Liver (tissue), 9 donors: Measurements from ENCODE around the gene PATJ. TPM values are rescaled to one million over a fixed set of nuclear protein-coding genes. Genes with fewer than 3 reads are reported as not detected.
"Not testable (repeated sequence)": the region's sequence is repeated elsewhere in the genome, so short reads cannot be mapped to it uniquely, and the experiment has no call there.

ENCODE experiments used
- DNase-seq: peaks from one replicate; pipeline ENCODE4 v3.0.0-alpha.2; 2017; ENCODE audit warnings: low spot score
- H3K27ac ChIP-seq, 2 donors: one replicate each; pipeline ENCODE4 v1.7.0; 2013; ENCODE audit warnings: inconsistent platforms in 2 of 2, low read length in 2 of 2, control low read depth in 1 of 2, low read depth in 1 of 2, mild to moderate bottlenecking in 1 of 2
- H3K27me3 ChIP-seq, 4 donors: one replicate each; pipeline versions ENCODE4 v1.6.1 to v1.7.0; 2013; ENCODE audit warnings: low read length in 3 of 4, inconsistent platforms in 1 of 4, mild to moderate bottlenecking in 1 of 4, moderate library complexity in 1 of 4; ENCODE audit not compliant: control insufficient read depth in 4 of 4, insufficient read depth in 4 of 4
- H3K36me3 ChIP-seq, 4 donors: one replicate each; pipeline versions ENCODE4 v1.6.1 to v1.7.0; 2013; ENCODE audit warnings: low read length in 3 of 4, mild to moderate bottlenecking in 3 of 4, low read depth in 1 of 4, moderate library complexity in 1 of 4; ENCODE audit not compliant: control insufficient read depth in 4 of 4, insufficient read depth in 3 of 4
- H3K4me1 ChIP-seq, 4 donors: one replicate each; pipeline versions ENCODE4 v1.6.1 to v1.7.0; 2013; ENCODE audit warnings: low read length in 3 of 4, mild to moderate bottlenecking in 3 of 4, moderate library complexity in 1 of 4; ENCODE audit not compliant: control insufficient read depth in 4 of 4, insufficient read depth in 4 of 4
- H3K4me3 ChIP-seq, 3 donors: one replicate each; pipeline versions ENCODE4 v1.6.1 to v1.7.0; 2013; ENCODE audit warnings: low read length in 3 of 3, control low read depth in 1 of 3, low read depth in 1 of 3, mild to moderate bottlenecking in 1 of 3
- H3K9ac ChIP-seq, 2 donors: one replicate each; pipeline ENCODE4 v1.7.0; 2013; ENCODE audit warnings: low read length in 2 of 2, mild to moderate bottlenecking in 2 of 2, moderate library complexity in 2 of 2, control low read depth in 1 of 2, low read depth in 1 of 2
- H3K9me3 ChIP-seq, 4 donors: one replicate each; pipeline versions ENCODE4 v1.6.1 to v1.7.0; 2013; ENCODE audit warnings: low read length in 3 of 4; ENCODE audit not compliant: control insufficient read depth in 4 of 4
- ATF3 ChIP-seq: IDR thresholded peaks from 2 replicates; pipeline ENCODE4 v1.6.1; 2016; ENCODE audit warnings: antibody characterized with exemption
- EGR1 ChIP-seq, 2 donors: IDR thresholded peaks; 2 replicates each; pipeline ENCODE4 v1.6.1; 2016 to 2018; ENCODE audit warnings: antibody characterized with exemption in 2 of 2, low read depth in 2 of 2
- FOXA1 ChIP-seq: IDR thresholded peaks from 2 replicates; pipeline ENCODE4 v1.6.1; 2016; ENCODE audit warnings: antibody characterized with exemption
- FOXA2 ChIP-seq: IDR thresholded peaks from 2 replicates; pipeline ENCODE4 v1.6.1; 2016; ENCODE audit warnings: antibody characterized with exemption
- GABPA ChIP-seq, 2 donors: IDR thresholded peaks in 1 of 2; conservative IDR thresholded peaks in 1 of 2; 2 replicates each; pipeline ENCODE4 v1.6.1; 2016; ENCODE audit warnings: antibody characterized with exemption in 2 of 2, mild to moderate bottlenecking in 1 of 2, moderate library complexity in 1 of 2
- HNF4G ChIP-seq: IDR thresholded peaks from 2 replicates; pipeline ENCODE4 v1.6.1; 2016; ENCODE audit warnings: antibody characterized with exemption
- JUND ChIP-seq, 2 donors: IDR thresholded peaks; 2 replicates each; pipeline ENCODE4 v1.6.1; 2016; ENCODE audit warnings: antibody characterized with exemption in 2 of 2
- NR2F2 ChIP-seq: IDR thresholded peaks from 2 replicates; pipeline ENCODE4 v1.6.1; 2016; ENCODE audit warnings: antibody characterized with exemption
- RAD21 ChIP-seq, 2 donors: IDR thresholded peaks; 2 replicates each; pipeline ENCODE4 v1.6.1; 2016; ENCODE audit warnings: antibody characterized with exemption in 2 of 2, mild to moderate bottlenecking in 2 of 2
- RXRA ChIP-seq, 2 donors: IDR thresholded peaks; 2 replicates each; pipeline ENCODE4 v1.6.1; 2017 to 2018; ENCODE audit warnings: antibody characterized with exemption in 2 of 2, mild to moderate bottlenecking in 1 of 2
- TAF1 ChIP-seq: conservative IDR thresholded peaks from 2 replicates; pipeline ENCODE4 v1.6.1; 2016; ENCODE audit warnings: antibody characterized with exemption, mild to moderate bottlenecking
- YY1 ChIP-seq: IDR thresholded peaks from 2 replicates; pipeline ENCODE4 v1.6.1; 2016; ENCODE audit warnings: antibody characterized with exemption, mild to moderate bottlenecking
- WGBS: extraction: QIAGEN DNeasy Blood & Tissue Kit; methylation state at CpG from one replicate; pipeline ENCODE4 v1.1.7; 2013; 5-methylcytosine and 5-hydroxymethylcytosine counted together
- polyA plus RNA-seq, 2 donors: library from polyadenylated mRNA; stranded (reverse) in 1 of 2; unstranded in 1 of 2; fragments of 200-250 nt in 1 of 2; fragments of >200 nt in 1 of 2; fragmentation: Nextera tagmentation in 1 of 2; extraction: Ambion mirVana in 1 of 2; gene quantifications; one replicate each; pipeline versions ENCODE4 v1.2.1 to v1.2.3, GENCODE V29; 2013 to 2015
- total RNA-seq, 2 donors: library from RNA; depleted of rRNA; stranded (reverse); fragments of >200 nt; gene quantifications; one replicate each; pipeline ENCODE4 v1.2.3, GENCODE V29; 2014
- TF ChIP-seq, protein P1 (sequence below): IDR thresholded peaks from 2 replicates; pipeline ENCODE4 v1.6.1; 2016; ENCODE audit warnings: antibody characterized with exemption
- TF ChIP-seq, protein P2 (sequence below): IDR thresholded peaks from 2 replicates; pipeline ENCODE4 v1.6.1; 2016; ENCODE audit warnings: antibody characterized with exemption
- TF ChIP-seq, protein P3 (sequence below): fragments of 150-350 bp; IDR thresholded peaks from 2 replicates; pipeline ENCODE4 v1.5.1; 2017; ENCODE audit warnings: improper control_type of control experiment, low read depth, low read length; ENCODE audit not compliant: missing input control
- donor health status: healthy.
- donor health status: healthy.
- donor health status: healthy.
- donor health status: healthy.
- donor health status: healthy.

The PATJ gene
- total and polyA plus RNA-seq, 4 donors: 5.7 to 29.8 (median 9.0) TPM

- WGBS: 75% methylated on average over 3 of the region's 3 CpGs
- peaks cover 0 to 22% (median 10%) of the 10 kb centered on the region in 4 donors for H3K4me1 ChIP-seq
- no peak for TF ChIP-seq JUND (IDR thresholded peaks at IDR 0.05)
- no peak for TF ChIP-seq EGR1 (IDR thresholded peaks at IDR 0.05; ENCODE audit: low read depth in 2 of 2)
- no peak for TF ChIP-seq FOXA1
- TF ChIP-seq TAF1: no peak
- TF ChIP-seq ATF3: no peak
- no peak for TF ChIP-seq GABPA (IDR thresholded peaks at IDR 0.05 in 1 of 2, conservative IDR thresholded peaks at IDR 0.05 in 1 of 2)
- no peak for TF ChIP-seq RAD21 (IDR thresholded peaks at IDR 0.05)
- TF ChIP-seq, protein P1, sequence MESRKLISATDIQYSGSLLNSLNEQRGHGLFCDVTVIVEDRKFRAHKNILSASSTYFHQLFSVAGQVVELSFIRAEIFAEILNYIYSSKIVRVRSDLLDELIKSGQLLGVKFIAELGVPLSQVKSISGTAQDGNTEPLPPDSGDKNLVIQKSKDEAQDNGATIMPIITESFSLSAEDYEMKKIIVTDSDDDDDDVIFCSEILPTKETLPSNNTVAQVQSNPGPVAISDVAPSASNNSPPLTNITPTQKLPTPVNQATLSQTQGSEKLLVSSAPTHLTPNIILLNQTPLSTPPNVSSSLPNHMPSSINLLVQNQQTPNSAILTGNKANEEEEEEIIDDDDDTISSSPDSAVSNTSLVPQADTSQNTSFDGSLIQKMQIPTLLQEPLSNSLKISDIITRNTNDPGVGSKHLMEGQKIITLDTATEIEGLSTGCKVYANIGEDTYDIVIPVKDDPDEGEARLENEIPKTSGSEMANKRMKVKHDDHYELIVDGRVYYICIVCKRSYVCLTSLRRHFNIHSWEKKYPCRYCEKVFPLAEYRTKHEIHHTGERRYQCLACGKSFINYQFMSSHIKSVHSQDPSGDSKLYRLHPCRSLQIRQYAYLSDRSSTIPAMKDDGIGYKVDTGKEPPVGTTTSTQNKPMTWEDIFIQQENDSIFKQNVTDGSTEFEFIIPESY: no peak
- no peak for TF ChIP-seq FOXA2
- H3K9me3 ChIP-seq: no peaks in the 10 kb centered on the region
- no peak overlapping the region for H3K9ac ChIP-seq
- no peaks in the 10 kb centered on the region for H3K27me3 ChIP-seq
- DNase-seq: no peak
- no peak overlapping the region for H3K4me3 ChIP-seq
- H3K27ac ChIP-seq: no peak overlapping the region
- no peaks in the 10 kb centered on the region for H3K36me3 ChIP-seq
These were observed 14.7 kb upstream of the PATJ start for GRCh38 chr1:61727544-61727943.

DNA sequence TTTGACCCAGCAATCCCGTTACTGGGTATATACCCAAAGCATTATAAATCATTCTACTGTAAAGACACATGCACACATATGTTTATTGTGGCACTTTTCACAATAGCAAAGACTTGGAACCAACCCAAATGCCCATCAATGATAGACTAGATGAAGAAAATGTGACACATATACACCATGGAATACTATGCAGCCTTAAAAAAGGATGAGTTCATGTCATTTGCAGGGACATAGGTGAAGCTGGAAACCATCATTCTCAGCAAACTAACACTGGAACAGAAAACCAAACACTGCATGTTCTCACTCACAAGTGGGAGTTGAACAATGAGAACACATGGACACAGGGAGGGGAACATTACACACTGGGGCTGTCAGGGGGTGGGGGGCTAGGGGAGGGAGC, 11.6 kb upstream of the PATJ start:
- not testable (repeated sequence) for H3K4me3 ChIP-seq, H3K36me3 ChIP-seq, H3K27ac ChIP-seq, H3K4me1 ChIP-seq, DNase-seq, H3K9me3 ChIP-seq, H3K9ac ChIP-seq, H3K27me3 ChIP-seq
- WGBS: 0% methylated on average over 1 of the region's 1 CpG

DNA sequence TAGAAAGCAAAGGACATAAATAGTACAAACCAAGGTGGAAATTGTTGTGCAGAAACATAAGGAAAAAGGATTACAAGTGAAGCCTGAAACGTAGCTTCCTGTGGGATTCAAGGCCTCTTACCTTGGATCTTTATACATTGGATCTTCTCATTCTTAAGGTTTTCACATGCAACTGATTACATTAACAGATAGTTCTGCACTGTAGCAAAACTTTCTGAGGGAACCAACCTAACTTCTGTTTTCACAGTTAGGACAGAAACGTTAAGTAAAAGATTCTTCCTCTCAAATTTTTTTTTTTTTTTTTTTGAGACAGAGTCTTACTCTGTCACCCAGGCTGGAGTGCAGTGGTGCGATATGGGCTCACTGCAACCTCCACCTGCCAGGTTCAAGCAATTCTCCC, 9.6 kb upstream of the PATJ start:
- Histone ChIP-seq H3K36me3 (no peaks in the 10 kb centered on the region), H3K27ac (no peak overlapping the region), H3K9ac (no peak overlapping the region), H3K4me1 (peaks cover 0 to 3% (median 0%) of the 10 kb centered on the region in 4 donors), H3K4me3 (no peak overlapping the region), H3K9me3 (no peaks in the 10 kb centered on the region), H3K27me3 (no peaks in the 10 kb centered on the region)
- WGBS: 79% methylated on average over 3 of the region's 3 CpGs
- DNase-seq: no peak
- TF ChIP-seq, protein P2, sequence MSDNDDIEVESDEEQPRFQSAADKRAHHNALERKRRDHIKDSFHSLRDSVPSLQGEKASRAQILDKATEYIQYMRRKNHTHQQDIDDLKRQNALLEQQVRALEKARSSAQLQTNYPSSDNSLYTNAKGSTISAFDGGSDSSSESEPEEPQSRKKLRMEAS: no peak
- no peak for TF ChIP-seq FOXA2
- no peak for TF ChIP-seq EGR1 (IDR thresholded peaks at IDR 0.05; ENCODE audit: low read depth in 2 of 2)
- TF ChIP-seq JUND (IDR thresholded peaks at IDR 0.05): no peak
- TF ChIP-seq, protein P1: no peak
- no peak for TF ChIP-seq TAF1
- TF ChIP-seq RXRA (IDR thresholded peaks at IDR 0.05): no peak
- TF ChIP-seq YY1: no peak
- TF ChIP-seq, protein P3, sequence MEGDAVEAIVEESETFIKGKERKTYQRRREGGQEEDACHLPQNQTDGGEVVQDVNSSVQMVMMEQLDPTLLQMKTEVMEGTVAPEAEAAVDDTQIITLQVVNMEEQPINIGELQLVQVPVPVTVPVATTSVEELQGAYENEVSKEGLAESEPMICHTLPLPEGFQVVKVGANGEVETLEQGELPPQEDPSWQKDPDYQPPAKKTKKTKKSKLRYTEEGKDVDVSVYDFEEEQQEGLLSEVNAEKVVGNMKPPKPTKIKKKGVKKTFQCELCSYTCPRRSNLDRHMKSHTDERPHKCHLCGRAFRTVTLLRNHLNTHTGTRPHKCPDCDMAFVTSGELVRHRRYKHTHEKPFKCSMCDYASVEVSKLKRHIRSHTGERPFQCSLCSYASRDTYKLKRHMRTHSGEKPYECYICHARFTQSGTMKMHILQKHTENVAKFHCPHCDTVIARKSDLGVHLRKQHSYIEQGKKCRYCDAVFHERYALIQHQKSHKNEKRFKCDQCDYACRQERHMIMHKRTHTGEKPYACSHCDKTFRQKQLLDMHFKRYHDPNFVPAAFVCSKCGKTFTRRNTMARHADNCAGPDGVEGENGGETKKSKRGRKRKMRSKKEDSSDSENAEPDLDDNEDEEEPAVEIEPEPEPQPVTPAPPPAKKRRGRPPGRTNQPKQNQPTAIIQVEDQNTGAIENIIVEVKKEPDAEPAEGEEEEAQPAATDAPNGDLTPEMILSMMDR: no peak
- no peak for TF ChIP-seq NR2F2
- no peak for TF ChIP-seq HNF4G
- no peak for TF ChIP-seq ATF3
- no peak for TF ChIP-seq RAD21 (IDR thresholded peaks at IDR 0.05)
- TF ChIP-seq GABPA (IDR thresholded peaks at IDR 0.05 in 1 of 2, conservative IDR thresholded peaks at IDR 0.05 in 1 of 2): no peak
